Measurements from ENCODE around the gene CT45A2. TPM values are rescaled to one million over a fixed set of nuclear protein-coding genes. Genes with fewer than 3 reads are reported as not detected.
"Not testable (repeated sequence)": the region's sequence is repeated elsewhere in the genome, so short reads cannot be mapped to it uniquely, and the experiment has no call there.

Gene CT45A2, protein sequence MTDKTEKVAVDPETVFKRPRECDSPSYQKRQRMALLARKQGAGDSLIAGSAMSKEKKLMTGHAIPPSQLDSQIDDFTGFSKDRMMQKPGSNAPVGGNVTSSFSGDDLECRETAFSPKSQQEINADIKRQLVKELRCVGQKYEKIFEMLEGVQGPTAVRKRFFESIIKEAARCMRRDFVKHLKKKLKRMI
- not detected in 2 replicates for total RNA-seq

DNA sequence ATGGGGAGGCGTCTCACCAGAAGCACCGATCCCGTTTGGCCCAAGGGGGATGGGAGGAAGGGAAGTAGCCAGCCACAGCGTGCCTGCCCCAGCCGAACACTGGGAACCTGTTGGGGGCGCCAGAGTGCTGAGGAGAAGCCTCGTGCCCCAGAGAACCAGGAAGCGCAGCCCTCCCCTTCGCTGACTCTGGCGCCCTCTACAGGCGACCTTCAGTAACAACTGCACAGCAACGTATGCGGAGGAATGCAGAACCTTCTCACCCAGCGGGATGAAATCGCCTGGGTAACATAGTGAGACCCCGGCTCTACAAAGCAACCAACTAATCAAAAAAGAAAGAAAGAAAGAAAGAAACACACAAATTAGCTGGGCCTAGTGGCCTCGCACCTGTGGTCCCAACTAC, at the start of gene CT45A2:
TSS of gene CT45A2 (minus strand) at position 101 of the 400 bp plus-strand sequence. CDS start 3,747 bp downstream, outside the sequence.
- not testable (repeated sequence) for DNase-seq (ENCODE audit: low read depth); FAIRE-seq; H3K36me3 ChIP-seq (ENCODE audit: control insufficient read depth, insufficient read depth, low read length); H3K27me3 ChIP-seq (ENCODE audit: control insufficient read depth, insufficient read depth, low read length); H3K4me3 ChIP-seq (ENCODE audit: low read depth, low read length)

- not testable (repeated sequence) for H3K27me3 ChIP-seq (ENCODE audit: control insufficient read depth, insufficient read depth, low read length); FAIRE-seq; H3K36me3 ChIP-seq (ENCODE audit: control insufficient read depth, insufficient read depth, low read length); DNase-seq (ENCODE audit: low read depth); H3K4me3 ChIP-seq (ENCODE audit: low read depth, low read length)
Observed at GRCh38 chrX:135854438-135854837, 34.6 kb upstream of the CT45A2 start, which contains the start of gene CT45A8. Gene CT45A8, minus strand, starts transcription at chrX:135854538. Its CDS starts 3,755 bp downstream, at chrX:135850783.

DNA sequence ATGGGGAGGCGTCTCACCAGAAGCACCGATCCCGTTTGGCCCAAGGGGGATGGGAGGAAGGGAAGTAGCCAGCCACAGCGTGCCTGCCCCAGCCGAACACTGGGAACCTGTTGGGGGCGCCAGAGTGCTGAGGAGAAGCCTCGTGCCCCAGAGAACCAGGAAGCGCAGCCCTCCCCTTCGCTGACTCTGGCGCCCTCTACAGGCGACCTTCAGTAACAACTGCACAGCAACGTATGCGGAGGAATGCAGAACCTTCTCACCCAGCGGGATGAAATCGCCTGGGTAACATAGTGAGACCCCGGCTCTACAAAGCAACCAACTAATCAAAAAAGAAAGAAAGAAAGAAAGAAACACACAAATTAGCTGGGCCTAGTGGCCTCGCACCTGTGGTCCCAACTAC, 17.4 kb upstream of the CT45A2 start, which contains the start of gene CT45A7:
TSS of gene CT45A7 (minus strand) at position 101 of the 400 bp plus-strand sequence. CDS start 3,747 bp downstream, outside the sequence.
- H3K4me3 ChIP-seq (ENCODE audit: low read depth, low read length); H3K27me3 ChIP-seq (ENCODE audit: control insufficient read depth, insufficient read depth, low read length); DNase-seq (ENCODE audit: low read depth); H3K36me3 ChIP-seq (ENCODE audit: control insufficient read depth, insufficient read depth, low read length); FAIRE-seq: not testable (repeated sequence)

DNA sequence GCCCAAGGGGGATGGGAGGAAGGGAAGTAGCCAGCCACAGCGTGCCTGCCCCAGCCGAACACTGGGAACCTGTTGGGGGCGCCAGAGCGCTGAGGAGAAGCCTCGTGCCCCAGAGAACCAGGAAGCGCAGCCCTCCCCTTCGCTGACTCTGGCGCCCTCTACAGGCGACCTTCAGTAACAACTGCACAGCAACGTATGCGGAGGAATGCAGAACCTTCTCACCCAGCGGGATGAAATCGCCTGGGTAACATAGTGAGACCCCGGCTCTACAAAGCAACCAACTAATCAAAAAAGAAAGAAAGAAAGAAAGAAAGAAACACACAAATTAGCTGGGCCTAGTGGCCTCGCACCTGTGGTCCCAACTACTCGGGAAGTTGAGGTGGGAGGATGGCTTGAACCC, 17.1 kb downstream of the CT45A2 start, which contains the start of gene CT45A6:
TSS of gene CT45A6 (minus strand) at position 101 of the 400 bp plus-strand sequence. CDS start 3,794 bp downstream, outside the sequence.
- H3K4me3 ChIP-seq (ENCODE audit: low read depth, low read length); H3K27me3 ChIP-seq (ENCODE audit: control insufficient read depth, insufficient read depth, low read length); FAIRE-seq; DNase-seq (ENCODE audit: low read depth); H3K36me3 ChIP-seq (ENCODE audit: control insufficient read depth, insufficient read depth, low read length): not testable (repeated sequence)

DNA sequence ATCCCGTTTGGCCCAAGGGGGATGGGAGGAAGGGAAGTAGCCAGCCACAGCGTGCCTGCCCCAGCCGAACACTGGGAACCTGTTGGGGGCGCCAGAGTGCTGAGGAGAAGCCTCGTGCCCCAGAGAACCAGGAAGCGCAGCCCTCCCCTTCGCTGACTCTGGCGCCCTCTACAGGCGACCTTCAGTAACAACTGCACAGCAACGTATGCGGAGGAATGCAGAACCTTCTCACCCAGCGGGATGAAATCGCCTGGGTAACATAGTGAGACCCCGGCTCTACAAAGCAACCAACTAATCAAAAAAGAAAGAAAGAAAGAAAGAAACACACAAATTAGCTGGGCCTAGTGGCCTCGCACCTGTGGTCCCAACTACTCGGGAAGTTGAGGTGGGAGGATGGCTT, 34.4 kb downstream of the CT45A2 start, which contains the start of gene CT45A5:
TSS of gene CT45A5 (minus strand) at position 101 of the 400 bp plus-strand sequence. CDS start 3,774 bp downstream, outside the sequence.
- H3K4me3 ChIP-seq (ENCODE audit: low read depth, low read length); H3K27me3 ChIP-seq (ENCODE audit: control insufficient read depth, insufficient read depth, low read length); FAIRE-seq; DNase-seq (ENCODE audit: low read depth); H3K36me3 ChIP-seq (ENCODE audit: control insufficient read depth, insufficient read depth, low read length): not testable (repeated sequence)

- not testable (repeated sequence) for FAIRE-seq; H3K4me3 ChIP-seq (ENCODE audit: low read depth, low read length); DNase-seq (ENCODE audit: low read depth); H3K36me3 ChIP-seq (ENCODE audit: control insufficient read depth, insufficient read depth, low read length); H3K27me3 ChIP-seq (ENCODE audit: control insufficient read depth, insufficient read depth, low read length)
Observed at GRCh38 chrX:135768091-135768490, 51.7 kb downstream of the CT45A2 start, which contains the start of gene CT45A3. Gene CT45A3, minus strand, starts transcription at chrX:135768191. Its CDS starts 3,747 bp downstream, at chrX:135764444.

Other genes with a start within 250 kb of the CT45A2 start
- gene CT45A1, start 106.4 kb downstream of the CT45A2 start, total RNA-seq: not detected in 2 replicates
- not detected in 2 replicates for gene CT45A3, start 51.8 kb downstream of the CT45A2 start, total RNA-seq
- not detected in 2 replicates for gene CT45A5, start 34.5 kb downstream of the CT45A2 start, total RNA-seq
- gene CT45A6, start 17.2 kb downstream of the CT45A2 start, total RNA-seq: not detected in 2 replicates
- not detected in 2 replicates for gene CT45A7, start 17.3 kb upstream of the CT45A2 start, total RNA-seq
- not detected in 2 replicates for gene CT45A8, start 34.5 kb upstream of the CT45A2 start, total RNA-seq
- gene CT45A9, start 51.8 kb upstream of the CT45A2 start, total RNA-seq: not detected in 2 replicates
- gene CT45A10, start 73.4 kb upstream of the CT45A2 start, total RNA-seq: not detected in 2 replicates
- gene SAGE1, start 73.7 kb upstream of the CT45A2 start, total RNA-seq: not detected in 2 replicates
- 7.9 and 9.0 TPM in 2 replicates for gene MMGT1, start 154.0 kb upstream of the CT45A2 start, total RNA-seq
- gene SLC9A6, start 165.4 kb upstream of the CT45A2 start, total RNA-seq: 22.3 and 24.2 TPM in 2 replicates

Data from bronchial epithelial cell (primary cell).